CD4-positive, alpha-beta T cell treated with Interleukin-10 for 1 hour (primary cell): ENCODE results near the gene TARS3.
"Not testable (repeated sequence)": the region's sequence is repeated elsewhere in the genome, so short reads cannot be mapped to it uniquely, and the experiment has no call there.

Source experiments
- DNase-seq: peaks from one replicate; pipeline ENCODE4 v3.0.0-alpha.2; 2020

Gene TARS3

DNA sequence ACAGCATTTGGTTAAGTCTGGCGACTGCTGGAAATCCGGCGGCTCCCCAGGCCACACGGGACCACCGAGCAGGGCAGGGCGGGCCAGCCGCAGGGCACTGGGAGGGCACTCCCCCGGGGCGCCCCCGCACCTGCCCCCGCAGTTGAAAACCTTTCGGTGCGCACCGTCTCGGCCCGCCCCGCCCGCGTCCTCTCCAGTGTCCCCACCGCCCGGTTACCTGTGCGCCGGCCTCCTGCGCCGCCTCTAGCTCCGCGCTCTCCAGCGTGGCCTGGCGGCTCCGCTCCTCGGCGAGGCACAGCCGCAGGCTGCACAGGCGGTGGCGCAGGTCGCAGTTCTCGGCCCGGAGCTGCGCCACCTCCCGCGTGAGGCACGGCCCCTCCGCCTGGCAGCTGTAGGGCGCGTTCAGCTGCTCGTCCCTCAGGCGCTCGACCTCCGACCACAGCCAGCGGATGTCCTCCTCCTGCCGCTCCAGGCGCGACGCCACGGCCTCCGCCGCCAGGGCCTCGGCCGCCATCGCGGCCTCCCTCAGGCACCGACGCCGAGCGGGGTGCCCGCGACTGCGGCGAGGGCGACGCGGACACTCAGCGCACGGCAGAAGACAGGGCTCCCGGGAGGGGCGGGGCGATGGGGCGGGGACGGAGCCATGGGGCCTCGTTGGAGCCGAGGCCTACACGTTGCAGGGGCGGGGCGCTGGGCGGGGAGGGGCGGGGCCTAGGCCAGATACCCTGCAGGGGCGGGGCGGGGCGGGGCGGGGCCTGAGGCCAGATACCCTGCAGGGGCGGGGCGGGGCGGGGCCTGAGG lies at the start of gene TARS3:
TARS3 (minus strand) TSS at position 600 of the 801 bp plus-strand sequence; CDS start at position 514, 86 bp downstream.
- peak; percentile 96 for DNase-seq

- peak; percentile 10 for DNase-seq
Observed at GRCh38 chr15:101773496-101774100, 49.3 kb upstream of the TARS3 start.

GRCh38 chr15:101772921-101773320 lies 48.6 kb upstream of the TARS3 start:
- DNase-seq = no peak

- not testable (repeated sequence) for DNase-seq
Observed at GRCh38 chr15:101767083-101767640, 42.9 kb upstream of the TARS3 start.

DNA sequence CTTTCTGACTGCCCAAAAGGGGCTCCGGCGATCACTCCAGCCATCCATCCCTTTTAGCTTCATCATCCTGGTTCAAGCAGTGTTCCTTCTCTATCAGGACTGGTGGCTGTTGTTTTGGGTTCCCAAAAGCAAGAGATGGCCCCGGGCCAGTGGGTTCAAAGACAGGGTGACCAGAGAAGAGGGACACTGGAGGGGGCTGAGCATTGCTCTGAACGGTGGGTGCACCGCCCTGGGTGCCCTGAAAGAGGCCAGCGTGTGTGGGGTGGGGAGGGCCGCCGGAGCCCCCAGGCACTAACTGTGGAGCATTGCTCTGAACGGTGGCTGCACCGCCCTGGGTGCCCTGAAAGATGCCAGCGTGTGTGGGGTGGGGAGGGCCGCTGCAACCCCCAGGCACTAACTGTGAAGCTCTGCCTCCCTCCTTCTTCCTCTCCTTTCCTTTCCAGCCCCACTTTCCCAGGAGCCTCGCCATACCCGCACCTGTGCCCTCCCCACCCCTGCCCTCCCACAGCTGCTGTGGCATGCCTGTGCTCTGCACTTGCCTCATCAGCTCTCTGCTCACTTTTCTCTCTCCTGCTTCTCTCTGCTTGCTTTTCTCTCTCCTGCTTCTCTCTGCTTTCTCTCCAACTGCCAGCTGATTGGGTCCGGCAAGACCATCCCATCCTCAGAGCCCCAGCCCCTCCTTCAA lies 41.6 kb upstream of the TARS3 start:
- no peak for DNase-seq

DNA sequence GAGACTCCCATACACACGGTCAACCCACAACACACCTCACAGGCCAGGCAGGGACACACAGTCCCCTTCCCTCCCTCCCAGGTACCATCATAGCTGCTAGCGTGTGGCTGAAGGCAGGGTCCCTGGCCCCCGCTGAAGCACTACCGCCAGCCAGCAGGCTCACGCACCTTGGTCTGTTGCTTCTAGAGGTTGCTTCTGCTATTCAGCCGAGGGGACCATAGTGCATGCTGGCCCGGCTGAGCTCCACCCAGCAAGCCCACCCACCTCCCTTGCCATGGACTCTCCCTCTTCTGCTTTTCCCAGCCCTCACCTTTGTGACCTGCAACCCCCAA lies 41.0 kb upstream of the TARS3 start:
- not testable (repeated sequence) for DNase-seq

DNA sequence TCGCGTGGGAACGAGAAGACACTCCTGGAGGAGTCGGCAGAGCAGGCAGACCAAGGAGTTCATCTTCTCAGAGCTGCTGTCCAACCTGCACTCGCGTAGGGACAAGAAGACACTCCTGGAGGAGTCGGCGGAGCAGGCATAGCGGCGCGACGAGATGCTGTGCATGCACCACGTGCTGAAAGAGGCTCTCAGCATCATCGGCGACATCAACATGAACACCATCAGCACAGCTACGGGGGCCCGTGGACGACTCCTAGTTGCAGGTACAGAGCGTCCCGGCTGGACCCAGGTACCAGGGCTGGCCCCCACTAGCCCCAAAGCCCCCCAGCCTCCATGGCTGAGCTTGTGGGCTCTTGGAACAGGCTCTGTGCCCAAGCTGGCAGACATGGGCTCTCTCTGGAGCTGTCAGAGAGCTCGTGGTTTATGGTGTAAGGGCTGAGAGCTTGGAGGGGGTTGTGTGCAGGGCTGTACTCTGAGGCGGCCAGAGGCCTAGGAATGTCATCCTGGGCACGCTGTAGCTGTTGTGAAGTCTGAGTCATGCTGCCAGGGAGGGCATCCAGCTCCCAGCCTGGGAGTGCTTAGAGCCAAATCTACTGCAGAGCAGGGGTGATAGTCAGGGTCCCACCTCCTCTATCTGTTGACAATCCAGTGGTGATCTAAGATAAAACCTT lies 40.5 kb upstream of the TARS3 start:
- DNase-seq = not testable (repeated sequence)

DNA sequence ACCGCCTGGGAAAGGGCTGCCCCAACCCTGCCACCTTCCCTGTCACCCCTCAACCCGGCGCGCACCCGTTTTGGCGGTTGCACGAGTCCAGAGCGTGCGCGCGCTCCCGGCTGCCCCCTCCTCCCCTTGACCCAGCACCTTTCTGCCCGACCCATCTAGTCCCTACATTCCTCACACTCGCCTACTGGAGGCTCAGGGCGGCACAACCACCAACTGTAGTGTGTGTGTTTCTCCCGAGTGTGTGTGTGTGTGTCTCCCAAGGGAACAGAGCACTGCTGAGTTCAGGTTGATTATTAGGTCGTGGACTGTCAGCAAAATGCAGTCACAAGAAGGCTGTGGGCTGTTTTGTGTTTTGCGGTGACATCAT lies 22.4 kb upstream of the TARS3 start:
- DNase-seq = not testable (repeated sequence)

- not testable (repeated sequence) for DNase-seq
Observed at GRCh38 chr15:101734837-101735236, 10.6 kb upstream of the TARS3 start.

GRCh38 chr15:101733545-101733944 lies 9.3 kb upstream of the TARS3 start:
- DNase-seq = no peak

GRCh38 chr15:101732772-101733171 lies 8.5 kb upstream of the TARS3 start:
- no peak for DNase-seq

DNA sequence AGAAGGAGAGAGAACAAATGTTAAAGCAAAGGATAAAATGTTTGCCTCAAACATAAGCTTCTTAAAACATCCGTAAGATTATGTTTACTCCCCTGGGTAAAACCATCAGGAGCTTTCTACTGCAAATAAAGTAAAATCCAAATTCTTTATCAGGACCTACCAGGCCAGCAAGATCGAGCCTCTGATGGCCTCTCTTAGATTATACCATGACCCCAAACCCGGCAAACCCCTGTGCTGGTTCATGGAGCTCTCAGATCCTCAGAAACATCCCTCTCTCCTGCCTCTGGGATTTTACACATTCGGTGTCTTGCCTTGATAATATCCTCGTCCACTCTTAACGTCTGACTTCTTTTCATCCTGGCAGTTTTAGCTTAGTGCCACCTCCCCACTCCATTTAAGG lies 7.5 kb upstream of the TARS3 start:
- no peak for DNase-seq

GRCh38 chr15:101727186-101727585 lies 2.9 kb upstream of the TARS3 start:
- no peak for DNase-seq

GRCh38 chr15:101725073-101725472 lies 800 bp upstream of the TARS3 start:
- DNase-seq = no peak

DNA sequence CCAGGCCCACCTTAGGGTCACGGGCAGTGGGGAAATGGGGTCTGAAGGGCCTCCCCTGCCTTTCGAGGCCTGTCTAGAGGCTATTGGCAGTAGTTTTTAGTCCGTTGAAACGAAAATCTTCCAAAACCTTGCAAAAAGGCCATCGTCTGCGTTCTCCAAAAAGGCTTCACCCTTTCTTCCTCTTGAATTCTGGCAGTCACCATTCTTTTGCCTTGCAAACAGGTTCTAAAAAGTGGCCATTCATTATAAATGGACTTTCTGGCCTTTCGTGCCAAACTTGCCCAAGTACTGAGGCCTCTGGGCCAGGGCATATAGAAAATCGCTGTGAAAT lies 367 bp upstream of the TARS3 start:
- no peak for DNase-seq

DNA sequence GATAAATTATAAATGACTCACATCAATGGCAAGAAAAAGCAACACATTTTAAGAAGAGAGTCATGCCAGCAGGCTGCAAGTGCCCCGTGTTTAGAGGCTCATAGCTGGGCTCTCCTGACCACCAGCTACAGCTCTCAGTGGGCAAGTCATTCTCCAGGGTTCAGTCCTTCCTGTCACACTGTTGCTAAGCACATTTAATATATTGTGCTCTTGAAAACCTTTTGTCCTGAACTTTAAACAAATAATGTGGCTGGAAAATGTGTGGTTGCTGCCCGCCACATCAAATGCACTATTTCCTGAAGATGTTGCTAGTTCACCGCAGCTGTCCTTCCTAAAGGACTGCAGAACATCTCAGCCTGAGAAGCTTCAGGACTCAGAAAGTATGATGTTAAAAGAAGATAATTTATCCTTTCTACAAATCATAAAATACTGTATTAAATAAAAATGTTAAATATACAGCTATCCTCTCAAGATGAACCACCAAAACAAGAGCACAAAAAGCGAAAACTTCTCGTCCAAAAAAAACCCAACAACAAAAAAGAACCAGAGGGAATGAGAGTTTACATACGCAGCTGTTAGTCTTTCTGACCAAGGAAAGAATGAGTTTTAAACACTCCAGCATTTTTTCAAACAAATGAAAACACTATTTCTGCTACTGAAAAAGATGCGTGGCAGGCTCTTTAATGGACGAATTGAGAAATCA lies 951 bp downstream of the TARS3 start:
- DNase-seq = peak; percentile 42

- no peak for DNase-seq
Observed at GRCh38 chr15:101718896-101719295, 5.4 kb downstream of the TARS3 start.

- DNase-seq = no peak
Observed at GRCh38 chr15:101712078-101712477, 12.2 kb downstream of the TARS3 start.

DNA sequence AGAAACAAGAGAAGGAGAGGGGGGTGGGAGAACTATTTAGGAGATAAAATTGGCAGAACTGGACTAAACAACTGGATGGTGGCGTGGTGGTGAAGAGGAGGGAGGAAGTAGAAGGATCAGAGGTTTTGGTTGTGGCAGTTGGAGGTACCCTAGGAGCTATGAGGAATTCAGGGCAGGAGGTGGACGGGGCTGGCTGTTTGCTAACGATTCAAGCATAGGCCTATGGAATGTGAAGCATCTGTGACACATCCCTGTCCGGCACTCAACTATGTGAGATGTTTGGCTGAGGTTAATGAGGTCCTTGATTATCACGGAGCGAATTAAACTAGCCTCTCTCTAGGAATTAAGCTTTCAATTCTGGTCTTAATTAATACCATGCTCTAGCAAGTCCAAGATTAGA lies 13.5 kb downstream of the TARS3 start:
- DNase-seq = no peak

GRCh38 chr15:101709466-101709865 lies 14.8 kb downstream of the TARS3 start:
- DNase-seq = no peak

DNA sequence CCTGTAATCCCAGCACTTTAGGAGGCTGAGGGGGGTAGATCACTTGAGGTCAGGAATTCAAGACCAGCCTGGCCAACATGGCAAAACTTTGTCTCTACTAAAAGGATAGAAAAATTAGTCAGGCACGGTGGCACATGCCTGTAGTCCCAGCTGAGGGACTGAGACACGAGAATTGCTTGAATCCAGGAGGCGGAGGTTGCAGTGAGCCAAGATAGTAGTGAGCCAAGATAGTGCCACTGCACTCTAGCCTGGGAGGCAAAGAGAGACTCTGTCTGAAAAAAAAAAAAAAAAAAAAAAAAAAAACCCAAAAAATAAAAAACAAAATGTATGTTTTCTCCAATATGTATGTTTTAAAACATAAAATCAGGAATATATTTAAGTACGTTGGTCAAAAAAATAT lies 16.3 kb downstream of the TARS3 start:
- no peak for DNase-seq

DNA sequence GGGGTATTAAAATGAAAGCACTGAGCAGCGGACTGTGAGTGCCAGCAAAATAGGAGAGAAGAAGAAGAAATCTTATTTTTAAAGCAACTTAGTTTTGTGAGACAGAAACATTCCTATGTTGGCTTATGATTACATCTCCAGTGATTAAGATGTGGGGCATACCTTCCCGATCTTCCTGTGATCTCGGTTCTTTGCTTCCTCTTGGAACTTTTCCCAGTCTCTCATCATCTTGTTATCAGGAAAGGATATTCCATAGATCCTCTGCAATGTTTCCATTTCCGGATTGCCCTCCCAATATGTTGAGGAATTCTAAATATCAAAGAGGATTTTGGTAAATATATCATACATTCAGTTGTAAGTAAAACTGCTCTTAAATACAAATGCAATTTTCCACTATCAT lies 22.2 kb downstream of the TARS3 start:
- no peak for DNase-seq

DNA sequence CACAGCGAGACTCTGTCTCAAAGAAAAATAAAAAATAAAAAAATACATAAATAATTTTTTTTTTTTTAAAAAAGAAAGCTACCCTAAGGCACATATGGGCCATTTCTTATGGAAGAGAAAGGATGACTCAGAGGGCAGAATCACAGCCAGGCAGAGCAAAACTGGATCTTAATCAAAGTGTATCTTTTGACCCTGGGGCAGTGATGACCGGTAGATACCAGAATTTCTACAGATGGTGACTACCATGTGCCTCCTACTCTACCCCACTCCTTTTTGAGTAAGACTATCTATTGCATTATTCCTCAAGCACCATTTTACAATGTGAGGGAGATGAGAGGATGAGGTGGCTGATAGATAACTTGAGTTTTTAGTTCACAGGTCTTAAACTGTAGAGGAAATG lies 26.0 kb downstream of the TARS3 start:
- DNase-seq = no peak
